GM21423 (cell line): ENCODE data around the gene SCAF11.

Experiments used
- ATAC-seq: cut with Tn5 transposase; IDR thresholded peaks from one replicate; pipeline ENCODE4 v1.9.1; 2021; ENCODE audit warnings: mild to moderate bottlenecking, moderate library complexity; ENCODE audit not compliant: unreplicated experiment

Gene SCAF11

DNA sequence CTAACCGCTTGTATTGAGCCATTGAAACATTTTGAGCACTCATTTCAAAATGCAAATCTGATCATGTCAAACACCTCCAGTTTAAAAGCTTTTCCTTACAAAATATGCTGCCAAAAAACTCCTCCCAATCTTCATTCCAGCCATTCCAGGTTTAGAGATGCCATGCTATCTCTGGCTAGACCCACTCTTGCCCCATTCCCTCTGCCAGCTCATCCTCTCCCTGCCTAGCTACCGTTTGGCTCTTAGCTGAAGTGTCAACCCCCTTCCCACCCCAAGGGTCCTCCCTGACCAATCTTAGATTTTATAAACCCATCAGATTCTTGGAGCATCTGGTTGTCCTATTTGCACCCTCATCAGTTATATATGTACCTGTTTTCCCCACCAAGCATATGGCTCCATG, 75.0 kb downstream of the SCAF11 start:
- ATAC-seq: no peak

DNA sequence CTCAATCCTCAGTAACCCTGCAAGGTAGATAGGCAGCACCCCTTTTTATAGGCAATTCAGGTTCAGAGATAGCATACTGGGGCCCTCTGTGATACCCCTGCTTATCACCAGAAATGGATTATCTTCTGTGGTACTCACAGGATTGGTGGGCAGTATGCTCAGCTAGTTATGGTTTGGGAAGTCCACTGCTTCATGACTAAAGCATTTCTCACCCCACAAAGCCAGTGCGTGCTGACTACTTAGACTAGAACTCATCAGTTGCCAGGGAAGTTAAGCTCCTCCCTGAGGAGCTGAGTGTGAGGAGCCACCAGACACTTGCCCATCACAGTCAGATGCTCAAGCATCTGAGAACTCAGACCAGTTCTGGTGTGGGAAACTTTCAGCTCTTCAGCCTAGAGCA, 76.3 kb downstream of the SCAF11 start:
- no peak for ATAC-seq

DNA sequence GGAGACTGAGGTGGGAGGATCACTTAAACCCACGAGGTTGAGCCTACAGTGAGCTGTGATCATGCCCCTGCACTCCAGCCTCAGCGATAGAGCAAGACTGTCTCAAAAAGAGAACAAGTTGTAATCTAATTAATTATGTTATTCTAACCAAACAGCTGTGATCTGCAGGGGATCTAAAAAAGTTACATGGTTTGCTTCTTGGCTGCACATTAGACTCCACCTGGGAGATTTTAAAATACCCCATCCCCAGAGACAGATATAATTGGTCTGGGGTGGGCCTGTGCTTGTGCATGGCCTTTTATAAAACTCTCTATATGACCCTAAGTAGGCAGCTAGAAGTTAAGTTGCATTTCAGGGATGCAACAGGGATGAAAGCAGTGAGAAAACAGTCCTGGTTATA, 76.7 kb downstream of the SCAF11 start:
- ATAC-seq: no peak

DNA sequence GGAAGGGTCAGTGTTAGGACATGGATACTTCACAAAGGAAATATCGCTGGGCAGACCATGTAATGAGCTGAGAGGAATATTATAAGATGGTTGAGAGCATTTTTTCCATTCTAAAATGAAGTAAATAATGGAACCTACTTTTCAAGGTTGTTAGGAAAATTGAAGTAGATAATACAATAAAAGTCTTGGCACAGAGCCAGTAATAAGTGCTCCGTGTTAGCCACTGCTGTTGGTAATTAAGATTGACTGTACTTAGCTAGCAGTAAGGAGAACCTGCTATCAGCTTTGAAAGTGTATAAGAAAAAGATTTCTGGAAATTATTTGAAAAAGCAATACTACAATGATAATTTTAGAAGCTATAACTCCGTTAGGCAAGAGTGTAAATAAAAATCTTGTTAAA, 77.6 kb downstream of the SCAF11 start:
- no peak for ATAC-seq

DNA sequence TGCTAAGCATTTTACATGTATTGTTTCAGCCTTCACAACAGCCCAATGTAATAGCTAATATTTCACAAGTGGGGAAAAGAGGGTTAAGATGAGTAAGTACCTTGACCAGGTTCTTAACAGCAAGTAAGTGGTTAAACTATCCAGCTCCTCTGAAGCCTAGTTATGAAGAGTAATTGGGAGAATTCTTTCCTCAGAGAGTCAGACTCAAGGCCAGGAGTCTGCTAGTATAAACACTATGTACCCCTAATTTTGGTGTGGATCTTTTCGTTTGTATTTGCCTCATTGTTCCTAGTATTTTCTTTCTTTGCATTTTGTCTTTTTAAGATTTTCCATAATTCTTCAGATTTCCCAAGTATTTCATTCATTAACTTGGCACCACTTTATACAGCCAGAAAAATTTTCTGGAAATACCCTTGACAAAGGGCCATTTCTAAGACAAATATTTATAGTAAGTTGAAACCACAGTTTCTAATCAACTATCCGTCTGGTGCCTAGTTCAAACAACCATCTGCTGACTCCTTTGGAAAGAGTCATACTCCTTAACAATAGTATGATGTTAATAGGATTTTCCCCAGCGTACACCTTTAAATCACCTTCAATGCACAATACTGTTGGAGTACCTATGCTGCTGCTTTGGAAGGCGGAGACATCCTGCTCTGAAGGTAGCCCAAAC, 81.2 kb downstream of the SCAF11 start:
- ATAC-seq: no peak

DNA sequence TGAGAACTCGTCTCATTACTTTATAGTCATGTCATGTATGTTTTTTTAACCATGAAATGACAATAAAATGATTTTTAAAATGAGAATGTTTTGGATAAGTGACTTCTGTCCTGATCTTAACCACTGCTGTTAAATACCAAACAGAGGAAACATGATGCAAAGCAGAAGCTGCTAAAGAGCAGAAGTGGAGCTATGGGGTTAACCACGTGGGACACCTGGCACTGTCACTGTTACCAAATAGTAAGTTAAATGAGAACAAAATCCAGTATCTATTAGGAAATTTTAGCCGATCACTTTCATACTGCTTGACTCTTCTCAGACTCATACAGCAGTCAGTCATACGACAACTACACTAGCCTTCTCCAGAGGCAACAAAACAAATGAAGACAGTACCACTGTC, 82.4 kb downstream of the SCAF11 start:
- ATAC-seq: peak; percentile 81

DNA sequence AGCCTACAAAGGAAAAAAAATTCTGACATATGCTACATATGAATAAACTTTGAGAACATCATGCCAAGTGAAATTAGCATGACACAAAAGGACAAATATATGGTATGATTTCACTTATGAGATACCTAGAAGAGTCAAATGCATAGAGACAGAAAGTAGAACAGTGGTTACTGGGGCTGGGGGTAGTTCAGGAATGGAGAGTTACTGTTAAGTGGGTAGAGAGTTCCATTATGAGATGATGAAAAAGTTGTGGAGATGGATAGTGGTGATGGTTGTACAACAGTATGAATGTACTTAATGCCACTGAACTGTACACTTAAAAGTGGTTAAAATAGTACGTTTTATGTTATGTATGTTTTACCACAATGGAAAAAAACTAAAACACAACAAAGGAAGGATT, 92.3 kb downstream of the SCAF11 start:
- no peak for ATAC-seq

DNA sequence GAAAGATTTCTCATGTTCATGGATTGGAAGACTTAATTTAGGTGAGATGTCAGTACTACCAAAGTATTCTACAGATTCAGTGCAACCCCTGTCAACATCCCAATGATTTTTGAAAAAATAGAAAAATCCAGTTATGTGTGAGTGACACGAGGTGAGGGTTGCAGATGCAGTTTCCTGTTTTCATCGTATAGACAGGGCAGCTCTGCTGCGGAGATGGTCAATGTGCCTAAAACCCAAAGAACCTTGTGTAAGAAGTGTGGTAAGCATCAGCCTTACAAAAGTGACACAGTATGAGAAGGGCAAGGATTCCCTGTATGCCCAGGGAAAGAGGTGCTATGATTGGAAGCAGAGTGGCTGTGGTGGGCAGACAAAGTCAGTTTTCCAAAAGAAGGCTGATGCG, 94.4 kb downstream of the SCAF11 start:
- no peak for ATAC-seq

DNA sequence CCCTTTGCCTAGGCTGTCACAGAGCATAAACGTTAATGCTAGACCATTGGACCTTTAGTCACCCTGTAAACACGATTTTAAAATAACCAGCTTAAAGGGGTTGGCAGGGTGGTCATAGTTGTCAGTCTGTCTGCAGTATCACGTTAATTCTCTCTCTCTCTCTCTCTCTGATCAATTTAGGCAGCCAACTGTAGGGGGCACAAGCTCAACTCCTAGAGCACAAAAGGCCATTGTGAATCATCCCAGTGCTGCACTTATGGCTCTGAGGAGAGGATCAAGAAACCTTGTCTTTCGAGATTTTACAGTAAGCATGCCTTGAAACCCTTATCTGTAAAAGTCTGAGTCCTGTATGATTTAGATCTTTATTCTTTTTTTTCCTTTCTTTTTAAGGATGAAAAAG, 97.1 kb downstream of the SCAF11 start:
- ATAC-seq: no peak

DNA sequence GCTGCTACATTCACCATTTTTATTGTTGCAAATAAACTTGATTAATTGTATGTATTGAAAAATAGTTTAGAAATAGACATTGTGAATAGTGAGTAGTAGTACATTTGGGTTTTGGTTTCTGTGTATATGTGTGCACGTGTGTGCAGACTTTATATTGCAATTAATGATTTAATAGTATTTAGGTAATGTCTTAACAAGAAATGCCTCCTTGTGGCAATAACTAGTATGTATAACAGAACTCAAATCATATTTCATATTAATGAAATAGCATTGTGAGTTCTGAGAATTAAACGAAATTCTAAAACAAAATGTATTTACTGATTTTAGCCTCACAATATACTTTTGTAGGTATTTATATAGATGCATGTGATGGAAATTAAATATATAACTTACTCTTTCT, 100.1 kb downstream of the SCAF11 start:
- no peak for ATAC-seq

DNA sequence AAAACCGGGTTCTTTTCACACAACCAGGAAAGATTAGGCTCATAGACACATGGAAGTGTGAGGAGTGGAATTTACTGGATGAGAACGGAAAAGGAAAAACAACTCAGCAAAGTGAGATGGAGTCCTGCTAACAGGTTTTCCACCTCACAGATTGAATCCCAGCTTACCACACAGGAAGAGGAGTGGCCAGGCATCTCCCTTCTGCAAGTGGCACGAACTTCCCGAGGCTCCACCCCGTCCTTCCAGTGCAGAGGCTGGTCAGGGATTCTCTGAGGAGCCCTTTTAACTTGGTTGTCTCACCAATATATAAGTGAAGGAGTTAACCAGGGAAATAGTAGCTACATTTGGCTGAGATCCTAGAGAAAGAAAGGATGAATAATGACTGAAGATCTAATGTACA, 102.8 kb downstream of the SCAF11 start:
- ATAC-seq: no peak

DNA sequence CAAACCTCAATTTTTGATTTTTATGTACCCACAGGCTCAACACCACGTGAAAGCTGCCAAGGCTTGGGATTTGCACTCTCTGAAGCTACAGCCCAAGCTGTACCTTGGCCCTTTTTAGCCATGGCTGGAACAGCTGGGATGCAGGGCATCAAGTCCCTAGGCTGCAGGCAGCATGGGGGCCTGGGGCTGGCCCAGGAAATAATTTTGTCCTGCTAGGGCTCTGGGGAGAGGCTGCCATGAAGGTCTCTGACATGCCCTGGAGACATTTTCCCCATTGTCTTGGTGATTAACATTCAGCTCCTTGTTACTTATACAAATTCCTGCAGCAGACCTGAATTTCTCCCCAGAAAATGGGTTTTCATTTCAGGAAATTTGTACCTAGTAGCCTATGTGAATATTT, 103.7 kb downstream of the SCAF11 start:
- ATAC-seq: no peak

DNA sequence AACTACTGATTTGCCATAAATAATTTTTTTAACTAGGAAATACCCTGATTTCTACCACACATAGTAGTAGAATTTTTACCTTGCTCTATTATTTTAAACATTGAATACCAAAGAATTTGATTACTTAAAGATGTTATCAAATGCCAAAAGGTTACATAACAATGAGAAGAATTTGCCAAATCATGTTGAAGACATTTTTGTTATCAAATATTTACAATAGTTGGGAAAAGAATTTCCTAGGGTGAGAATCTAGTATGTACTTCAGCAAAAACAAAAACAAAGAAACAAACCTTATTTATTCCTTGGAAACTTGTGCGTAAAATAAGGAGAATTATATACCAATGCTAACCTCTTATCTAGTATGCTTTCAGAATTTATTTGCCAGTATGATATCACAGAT, 107.2 kb downstream of the SCAF11 start:
- ATAC-seq: no peak

DNA sequence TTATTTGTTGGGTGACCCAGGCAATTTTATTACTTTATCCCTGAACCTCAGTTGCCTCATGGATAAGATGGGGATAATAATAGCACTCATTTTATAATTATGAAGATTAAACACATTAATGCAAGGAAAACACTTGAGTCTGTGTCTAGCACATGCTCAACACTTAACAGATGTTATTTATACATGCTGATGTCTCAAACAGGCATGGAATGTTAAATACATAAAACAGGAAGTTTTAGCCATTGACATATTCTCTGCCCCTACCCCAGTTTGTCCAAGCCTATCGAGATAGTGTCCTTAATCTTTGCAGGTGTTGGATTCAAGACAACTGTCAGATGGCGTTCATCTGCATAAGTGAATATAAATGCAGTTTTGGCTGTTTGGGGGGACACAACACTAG, 109.8 kb downstream of the SCAF11 start:
- no peak for ATAC-seq

DNA sequence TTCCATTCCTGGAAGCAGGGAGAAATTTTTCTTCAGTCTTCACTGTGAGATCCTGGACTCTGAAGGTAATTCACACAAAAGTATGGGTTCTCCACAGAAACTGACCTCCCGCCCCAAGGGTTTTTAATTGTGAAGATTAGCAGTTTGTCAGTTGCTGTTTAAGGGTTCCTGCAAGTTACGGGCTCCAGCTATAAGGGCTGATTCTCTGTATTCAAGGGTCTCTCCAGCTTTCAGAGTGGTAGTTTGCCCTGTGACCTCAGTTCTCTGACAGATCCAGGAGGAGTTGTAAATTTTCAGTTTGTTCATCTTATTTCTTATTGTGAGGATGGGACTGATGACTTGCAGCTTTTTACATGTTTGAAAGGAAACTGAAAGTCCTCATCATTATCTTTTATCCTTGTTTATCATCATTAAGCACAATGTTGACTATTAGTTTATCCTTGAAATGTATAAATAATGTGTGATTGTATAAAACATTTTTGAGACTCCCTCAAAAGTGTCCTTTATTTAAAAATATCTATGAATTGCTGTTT, 110.9 kb downstream of the SCAF11 start:
- ATAC-seq: no peak

DNA sequence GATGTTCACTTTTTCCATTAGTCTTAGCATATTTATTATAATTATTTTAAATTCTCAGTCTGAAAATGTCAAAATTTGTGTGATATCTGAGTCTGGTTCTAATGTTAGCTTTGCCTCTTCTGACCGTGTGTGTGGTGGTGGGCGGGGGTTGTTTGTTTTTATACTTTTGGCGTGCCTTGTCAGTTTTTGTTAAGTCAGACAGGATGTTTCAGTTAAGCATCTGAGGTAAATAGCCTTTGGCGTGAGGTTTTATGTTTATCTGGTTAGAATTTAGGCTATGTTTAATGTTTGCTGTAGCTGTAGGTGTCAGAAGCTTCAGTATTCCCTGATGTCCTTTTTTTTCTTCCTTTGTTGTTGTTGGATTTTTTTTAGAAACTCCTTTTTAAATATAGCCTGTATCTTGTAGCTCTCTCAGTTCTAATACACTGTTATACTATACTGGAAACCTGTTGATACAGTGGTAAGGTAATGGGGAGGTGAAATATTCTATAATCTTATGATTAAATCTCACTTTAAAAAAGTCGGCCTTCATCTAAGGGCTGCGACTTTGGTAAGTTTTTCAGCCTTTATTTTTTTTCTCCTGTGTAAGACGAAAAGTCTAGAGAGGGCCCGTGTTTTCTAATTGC, 111.6 kb downstream of the SCAF11 start:
- ATAC-seq: no peak

DNA sequence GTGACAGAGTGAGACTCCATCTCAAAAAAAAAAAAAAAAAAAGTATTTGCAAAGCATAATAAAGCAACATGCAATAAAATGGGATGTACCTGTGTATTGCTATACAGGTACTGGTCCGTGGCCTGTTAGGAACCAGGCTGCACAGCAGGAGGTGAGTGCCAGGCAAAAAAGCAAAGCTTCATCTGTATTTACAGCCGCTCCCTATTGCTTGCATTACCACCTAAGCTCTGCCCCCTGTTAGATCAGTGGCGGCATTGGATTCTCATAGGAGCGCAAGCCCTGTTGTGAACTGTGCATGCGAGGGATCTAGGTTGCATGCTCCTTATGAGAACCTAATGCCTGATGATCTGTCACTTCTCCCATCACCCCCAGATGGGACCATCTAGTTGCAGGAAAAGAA, 113.3 kb downstream of the SCAF11 start:
- no peak for ATAC-seq

DNA sequence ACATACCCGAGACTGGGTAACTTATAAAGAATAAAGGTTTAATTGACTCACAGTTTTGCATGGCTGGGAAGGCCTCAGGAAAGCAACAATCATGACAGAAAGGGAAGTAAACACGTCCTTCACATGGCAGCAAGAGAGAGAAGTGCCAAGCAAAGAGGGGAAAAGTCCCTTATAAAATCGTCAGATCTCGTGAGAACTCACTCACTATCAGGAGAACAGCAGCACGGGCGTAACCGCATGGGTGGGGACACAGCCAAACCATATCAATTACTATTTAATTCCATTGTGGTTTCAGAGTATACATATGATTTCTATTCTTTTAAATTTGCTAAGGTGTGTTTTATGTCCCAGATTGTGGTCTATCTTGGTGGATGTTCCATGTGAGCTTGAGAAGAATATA, 117.9 kb downstream of the SCAF11 start:
- no peak for ATAC-seq
